AG09309 (cell line): ENCODE measurements around the gene BRMS1L.

Source experiments
- DNase-seq: peaks from one replicate; pipeline ENCODE4 v3.0.0-alpha.2; 2010; ENCODE audit warnings: low read depth
- H3K4me3 ChIP-seq: 2 replicates; pipeline ENCODE4 v1.5.1; 2011; ENCODE audit warnings: mild to moderate bottlenecking, low read depth, low read length, moderate library complexity; ENCODE audit not compliant: control insufficient read depth
- CTCF ChIP-seq: IDR thresholded peaks from 2 replicates; pipeline ENCODE4 v1.5.1; 2011; ENCODE audit warnings: mild to moderate bottlenecking, low read depth, low read length, inconsistent platforms; ENCODE audit not compliant: insufficient read depth, control insufficient read depth; ENCODE audit errors: missing control alignments

The BRMS1L gene

GRCh38 chr14:35898217-35898775 lies 72.2 kb downstream of the BRMS1L start:
- DNase-seq, result no peak
- TF ChIP-seq CTCF, result no peak
- H3K4me3 ChIP-seq, result no peak overlapping the region

DNA sequence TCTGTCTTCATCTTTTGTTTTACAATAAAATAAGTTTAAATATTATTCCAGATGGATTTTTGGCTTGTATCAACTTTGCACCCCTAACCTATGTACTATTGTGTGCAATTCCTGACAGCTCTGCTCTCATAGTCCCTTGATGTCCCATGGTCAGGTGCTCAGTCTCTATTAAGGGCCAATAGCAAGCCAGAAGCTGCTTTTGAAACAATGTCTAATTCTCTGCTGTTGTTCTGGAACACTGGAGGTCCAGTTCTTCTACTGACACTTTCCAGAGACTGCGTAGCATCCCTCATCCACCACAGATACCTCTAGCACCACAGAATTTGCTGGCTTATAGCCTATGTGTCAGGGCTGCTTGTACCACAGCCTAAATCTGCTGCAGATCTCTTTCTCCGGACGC lies 74.6 kb downstream of the BRMS1L start:
- no peak overlapping the region for H3K4me3 ChIP-seq
- DNase-seq, result no peak
- no peak for TF ChIP-seq CTCF

- no peak for DNase-seq
- no peak overlapping the region for H3K4me3 ChIP-seq
- TF ChIP-seq CTCF, result no peak
Measured at GRCh38 chr14:35909665-35910064, 83.5 kb downstream of the BRMS1L start.

- no peak for DNase-seq
- TF ChIP-seq CTCF, result no peak
- H3K4me3 ChIP-seq, result no peak overlapping the region
Measured at GRCh38 chr14:35910191-35910590, 84.1 kb downstream of the BRMS1L start.

- TF ChIP-seq CTCF, result no peak
- DNase-seq, result no peak
- no peak overlapping the region for H3K4me3 ChIP-seq
Measured at GRCh38 chr14:35911097-35911496, 85.0 kb downstream of the BRMS1L start.

DNA sequence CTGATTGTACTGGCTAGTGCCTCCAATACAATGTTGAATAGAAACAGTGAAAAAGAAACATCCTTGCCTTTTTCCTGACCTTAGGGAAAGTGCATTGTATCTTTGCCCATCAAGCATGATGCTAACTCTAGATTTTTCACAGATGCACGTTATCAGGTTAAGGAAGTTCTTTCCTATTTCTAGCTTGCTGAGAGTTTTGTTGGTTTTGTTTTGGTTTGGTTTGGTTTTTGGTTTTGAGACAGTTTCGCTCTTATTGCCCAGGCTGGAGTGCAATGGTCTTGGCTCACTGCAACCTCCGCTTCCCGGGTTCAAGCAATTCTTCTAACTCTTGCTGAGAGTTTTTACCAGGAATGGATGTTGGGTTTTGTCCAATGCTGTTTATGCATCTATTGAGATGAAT lies 89.0 kb downstream of the BRMS1L start:
- no peak for TF ChIP-seq CTCF
- no peak overlapping the region for H3K4me3 ChIP-seq
- no peak for DNase-seq

DNA sequence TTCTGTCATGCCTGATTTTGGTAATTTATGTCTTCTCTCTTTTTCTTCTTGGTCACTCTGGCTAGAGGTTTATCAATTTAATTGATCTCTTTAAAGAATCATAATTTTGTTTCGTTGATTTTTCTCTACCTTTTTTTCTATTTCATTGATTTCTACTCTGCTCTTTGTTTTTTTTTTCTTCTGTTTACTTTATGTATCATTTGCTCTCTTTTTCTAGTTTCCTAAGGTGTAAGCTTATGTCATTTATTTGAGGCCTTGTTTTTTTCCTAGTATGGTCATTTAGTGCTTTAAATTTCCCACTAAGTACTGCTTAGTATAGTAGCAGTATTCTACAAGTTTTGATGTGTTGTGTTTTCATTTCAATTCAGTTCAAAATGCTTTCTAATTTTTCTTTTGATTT lies 89.6 kb downstream of the BRMS1L start:
- no peak for DNase-seq

More for the DNA sequence above, 89.6 kb downstream of the BRMS1L start:
- TF ChIP-seq CTCF, result no peak
- no peak overlapping the region for H3K4me3 ChIP-seq
